ENCODE results near the gene CREB3L1.
A peak's percentile ranks its signal among the peaks of the same experiment; 100 is the strongest.
"Not testable (repeated sequence)": the region's sequence is repeated elsewhere in the genome, so short reads cannot be mapped to it uniquely, and the experiment has no call there.

CREB3L1 gene

GRCh38 chr11:46295312-46296058 is 18.0 kb downstream of the CREB3L1 start:
- peak; percentile 42 to 51 for DNase-seq (ENCODE audit: low read depth in 2 of 2)

DNA sequence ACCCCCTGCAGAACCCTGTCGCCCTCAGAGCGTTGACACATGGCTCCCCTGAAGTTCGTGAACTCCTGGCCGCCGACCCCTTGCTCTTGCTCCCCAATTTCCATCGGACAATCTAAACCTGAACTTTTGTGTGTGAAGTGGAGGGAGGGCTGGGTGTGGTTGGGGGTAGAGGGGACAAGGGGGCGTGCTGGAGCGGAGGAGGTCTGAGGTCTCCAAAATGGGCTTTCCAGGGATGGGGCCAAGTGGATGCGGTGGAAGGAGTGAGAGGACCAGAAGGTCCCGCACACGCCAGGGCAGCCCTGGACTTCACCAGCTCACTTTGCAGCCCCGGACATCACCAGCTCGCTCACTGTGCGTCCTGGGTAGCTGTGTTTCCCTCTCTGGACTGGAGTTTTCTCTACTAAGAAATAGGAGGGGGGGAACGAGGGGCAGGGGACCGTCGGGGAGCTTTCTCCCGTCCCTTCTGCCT is 18.6 kb downstream of the CREB3L1 start:
- no peak for DNase-seq (ENCODE audit: low read depth in 2 of 2)

DNA sequence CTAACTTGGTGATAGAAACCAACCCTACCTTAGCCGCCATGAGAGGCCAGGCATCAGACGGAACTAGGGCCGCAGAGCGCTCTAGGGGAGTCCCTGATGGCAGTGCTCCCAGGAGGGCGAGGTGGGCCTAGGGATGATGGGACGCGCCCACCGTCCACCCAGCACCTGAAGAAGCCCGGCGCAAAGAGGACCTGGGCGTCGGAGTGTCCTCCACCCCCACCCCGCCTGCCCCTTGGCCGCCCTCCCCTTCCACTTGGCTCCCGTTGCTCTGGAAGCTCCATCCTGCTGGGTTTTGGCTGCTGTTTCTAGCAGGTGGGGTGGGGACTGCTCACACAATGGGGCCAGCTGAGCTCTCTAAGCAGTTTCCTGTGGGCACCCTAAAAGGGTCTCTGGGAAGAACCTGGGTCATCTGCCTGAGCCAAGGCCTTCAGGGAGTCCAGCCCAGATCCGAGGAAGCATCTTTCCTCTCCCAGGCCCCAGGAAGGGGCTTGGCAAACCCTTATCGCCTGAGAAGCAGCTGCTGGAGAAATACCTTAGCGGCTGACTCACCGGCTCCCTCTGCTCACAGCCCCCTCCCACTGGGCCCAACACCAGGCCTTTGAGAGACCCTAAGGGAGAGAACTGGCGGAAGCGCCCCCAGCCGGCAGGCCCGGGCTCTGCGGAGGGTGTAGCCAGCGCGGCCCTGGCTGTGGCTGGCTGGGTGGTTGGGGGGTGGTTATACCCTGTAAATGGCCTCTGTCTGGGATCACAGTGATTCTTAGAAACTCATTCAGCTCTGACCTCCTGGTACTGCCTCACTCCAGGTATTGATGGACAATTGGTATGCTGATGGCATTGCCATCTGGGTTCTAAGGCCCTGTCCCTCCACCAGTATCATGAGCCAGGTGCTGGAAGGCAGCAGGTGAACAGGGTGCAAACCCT is 19.3 kb downstream of the CREB3L1 start:
- DNase-seq (ENCODE audit: low read depth in 2 of 2), result no peak

DNA sequence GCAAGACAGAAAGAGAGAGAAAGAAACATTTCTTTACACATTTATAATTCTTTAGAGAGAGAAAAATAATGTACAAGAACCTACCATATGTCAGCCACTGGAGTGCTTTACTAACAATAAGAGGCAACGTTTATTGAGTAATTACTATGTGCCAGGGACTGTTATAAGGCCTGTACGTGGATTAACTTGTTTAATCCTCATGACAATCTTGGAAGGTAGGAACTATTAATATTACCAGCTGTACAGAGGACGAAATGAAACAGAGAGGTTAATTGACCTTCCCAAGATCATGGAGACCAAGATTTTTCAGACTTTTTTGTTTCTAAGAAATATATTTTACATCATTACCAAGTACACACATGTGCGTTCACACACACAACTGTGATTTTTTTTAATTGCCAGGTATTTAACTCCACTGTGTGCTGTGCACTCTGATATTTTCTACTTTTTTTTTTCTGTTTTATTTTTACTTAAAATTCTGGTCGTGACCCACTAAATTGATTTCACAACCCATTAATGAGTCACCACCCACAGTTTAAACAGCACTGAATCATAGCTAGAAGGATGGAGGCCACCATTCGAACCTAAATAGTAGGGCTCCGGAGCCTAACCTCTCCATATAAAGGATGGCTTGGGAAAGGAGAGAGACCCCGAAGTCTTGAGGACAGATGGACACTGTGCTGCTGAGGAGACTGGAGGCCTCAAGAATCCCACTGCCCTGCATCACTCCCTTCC is 21.4 kb downstream of the CREB3L1 start:
- DNase-seq (ENCODE audit: low read depth in 2 of 2), result no peak

DNA sequence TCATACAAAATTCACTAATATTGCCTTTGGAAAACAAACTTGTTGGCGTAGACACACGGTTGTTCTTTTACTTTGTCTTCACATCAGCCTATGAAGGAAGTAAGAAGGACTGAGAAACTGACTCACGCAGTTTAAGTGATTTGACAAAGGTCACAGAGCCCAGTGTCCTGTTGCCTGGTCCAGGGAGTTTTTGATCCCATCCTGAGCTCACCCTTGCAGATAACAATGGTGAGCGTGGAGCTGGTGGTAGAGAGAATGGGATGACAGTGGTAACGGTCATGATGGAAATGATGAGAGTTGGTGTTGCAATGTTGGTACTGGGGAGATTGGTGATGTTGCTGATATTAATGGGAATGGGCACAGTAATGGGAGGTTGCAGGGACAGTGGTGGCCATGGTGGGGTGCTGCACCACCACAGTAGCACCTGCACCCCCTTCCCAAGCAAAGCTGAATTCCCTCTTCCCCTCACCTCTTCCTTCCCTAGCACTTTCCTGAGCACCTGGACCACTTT is 22.0 kb downstream of the CREB3L1 start:
- DNase-seq (ENCODE audit: low read depth in 2 of 2), result no peak

DNA sequence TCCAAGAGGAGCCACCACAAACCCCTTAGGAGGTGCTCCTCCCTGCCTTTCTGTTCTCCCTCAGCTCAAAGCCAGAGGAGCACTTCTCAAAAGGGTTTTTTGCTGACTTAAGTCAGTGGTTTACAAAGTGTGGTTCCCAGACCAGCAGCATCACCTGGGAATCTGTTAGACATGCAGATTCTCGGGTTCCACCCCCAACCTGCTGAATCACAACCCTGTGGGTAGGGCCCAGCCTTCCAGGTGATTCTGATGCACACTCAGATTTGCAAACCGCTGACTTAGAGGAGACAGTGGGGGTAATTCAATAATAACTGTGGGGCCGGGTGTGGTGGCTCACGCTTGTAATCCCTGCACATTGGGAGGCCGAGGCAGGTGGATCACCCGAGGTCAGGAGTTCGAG is 22.8 kb downstream of the CREB3L1 start:
- DNase-seq (ENCODE audit: low read depth in 2 of 2), result no peak

DNA sequence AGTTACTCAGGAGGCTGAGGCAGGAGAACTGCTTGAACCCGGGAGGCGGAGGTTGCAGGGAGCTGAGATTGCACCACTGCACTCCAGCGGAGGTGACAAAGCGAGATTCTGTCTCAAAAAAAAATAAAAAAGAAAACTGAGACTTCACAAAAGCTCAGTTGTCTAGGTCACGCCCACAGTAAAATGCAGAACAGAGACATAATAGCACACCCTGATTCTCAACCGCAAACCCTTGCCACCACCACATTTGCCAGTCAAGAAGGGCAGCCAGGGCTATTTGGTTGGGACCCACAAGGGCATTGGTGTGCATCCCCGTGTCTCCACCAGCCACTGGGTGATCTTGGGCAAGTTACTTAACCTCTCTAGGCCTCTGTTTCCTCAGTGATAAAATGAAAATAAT is 25.4 kb downstream of the CREB3L1 start:
- no peak for DNase-seq (ENCODE audit: low read depth in 2 of 2)

DNA sequence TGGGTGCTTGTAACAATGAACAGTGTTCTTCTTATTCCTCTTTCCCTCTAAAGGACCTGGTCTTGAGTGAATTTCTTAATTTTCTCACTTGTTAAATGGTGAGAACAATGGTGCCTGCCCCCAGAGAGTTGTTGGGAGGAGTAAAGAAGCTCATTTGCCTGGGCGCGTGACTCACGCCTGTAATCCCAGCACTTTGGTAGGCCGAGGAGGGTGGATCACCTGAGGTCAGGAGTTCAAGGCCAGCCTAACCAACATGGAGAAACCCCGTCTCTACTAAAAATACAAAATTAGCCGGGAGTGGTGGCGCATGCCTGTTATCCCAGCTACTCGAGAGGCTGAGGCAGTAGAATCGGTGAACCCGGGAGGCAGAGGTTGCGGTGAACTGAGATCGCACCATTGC is 26.6 kb downstream of the CREB3L1 start:
- not testable (repeated sequence) for DNase-seq (ENCODE audit: low read depth in 2 of 2)

- DNase-seq (ENCODE audit: low read depth in 2 of 2), result no peak
These were observed 27.2 kb downstream of the CREB3L1 start for GRCh38 chr11:46304605-46305179.

- DNase-seq (ENCODE audit: low read depth in 2 of 2), result no peak
These were observed 27.8 kb downstream of the CREB3L1 start for GRCh38 chr11:46305295-46305694.

- no peak for DNase-seq (ENCODE audit: low read depth in 2 of 2)
These were observed 28.9 kb downstream of the CREB3L1 start for GRCh38 chr11:46306296-46306853.

DNA sequence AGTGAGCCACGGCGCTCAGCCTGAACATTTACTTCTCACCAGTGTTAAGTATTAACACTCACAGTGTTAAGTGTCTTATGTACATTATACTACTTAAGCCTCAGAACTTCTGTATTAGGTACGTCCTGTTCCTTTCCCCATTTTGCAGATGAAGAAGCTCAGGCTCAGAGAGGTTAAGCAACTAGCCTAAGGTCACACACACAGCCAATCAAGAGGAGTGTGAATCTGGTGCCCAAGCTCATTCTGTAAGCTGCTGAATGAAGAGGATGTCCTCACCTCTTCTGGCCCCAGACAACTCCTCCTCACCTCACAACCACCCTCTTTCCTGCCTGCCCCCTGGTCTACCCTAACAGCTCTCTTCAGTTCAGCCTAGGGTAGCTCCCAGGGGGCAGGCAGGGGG is 29.9 kb downstream of the CREB3L1 start:
- no peak for DNase-seq (ENCODE audit: low read depth in 2 of 2)

GRCh38 chr11:46307785-46308341 is 30.4 kb downstream of the CREB3L1 start:
- no peak for DNase-seq (ENCODE audit: low read depth in 2 of 2)

GRCh38 chr11:46308631-46309419 is 31.4 kb downstream of the CREB3L1 start:
- peak in 1 of 2 donors; percentile 38 for DNase-seq (ENCODE audit: low read depth in 2 of 2)

DNA sequence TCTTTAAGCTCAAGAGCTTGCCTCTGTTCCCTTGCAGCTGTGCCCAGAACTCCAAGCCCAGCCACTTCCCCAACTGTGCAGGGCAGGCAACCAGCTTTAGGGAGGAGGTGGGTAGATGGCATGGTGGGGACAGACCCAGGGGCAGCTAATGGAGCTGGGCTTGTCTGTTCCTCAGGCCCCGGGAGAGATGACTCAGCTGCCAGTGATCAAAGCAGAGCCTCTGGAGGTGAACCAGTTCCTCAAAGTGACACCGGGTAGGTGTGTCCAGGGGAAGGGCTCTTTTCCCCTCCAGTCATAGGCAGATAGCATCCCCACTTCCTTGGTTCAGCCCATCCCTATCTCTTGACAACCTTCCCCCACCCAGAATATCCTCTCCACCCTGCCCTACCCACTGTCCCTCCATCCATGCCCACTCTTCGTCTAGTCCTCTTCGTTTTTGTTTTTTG is 32.4 kb downstream of the CREB3L1 start:
- DNase-seq (ENCODE audit: low read depth in 2 of 2), result no peak

- peak; percentile 29 to 48 for DNase-seq (ENCODE audit: low read depth in 2 of 2)
These were observed 37.7 kb downstream of the CREB3L1 start for GRCh38 chr11:46315033-46315738.

GRCh38 chr11:46315783-46316563 is 38.5 kb downstream of the CREB3L1 start:
- no peak for DNase-seq (ENCODE audit: low read depth in 2 of 2)

- no peak for DNase-seq (ENCODE audit: low read depth in 2 of 2)
These were observed 41.6 kb downstream of the CREB3L1 start for GRCh38 chr11:46319074-46319453.

GRCh38 chr11:46321757-46322156 is 44.3 kb downstream of the CREB3L1 start:
- DNase-seq (ENCODE audit: low read depth in 2 of 2), result no peak

All from stimulated activated CD8-positive, alpha-beta memory T cell treated with anti-CD3 and anti-CD28 coated beads, Interleukin-15, amount 100 ng/mL, for 4 hours (primary cell).